Mammary epithelial cell (primary cell): ENCODE data around the gene UCK2.

Experiments
- CTCF ChIP-seq, 2 donors: IDR thresholded peaks in 1 of 2; conservative IDR thresholded peaks in 1 of 2; 2 replicates each; pipeline ENCODE4 v1.5.1; 2011 to 2012; ENCODE audit warnings: inconsistent platforms in 2 of 2, low read length in 2 of 2, mild to moderate bottlenecking in 2 of 2, control low read depth in 1 of 2, low read depth in 1 of 2; ENCODE audit not compliant: insufficient read depth in 1 of 2; ENCODE audit errors: extremely low read depth in 1 of 2
- EZH2 ChIP-seq: IDR thresholded peaks from 2 replicates; pipeline ENCODE4 v1.6.1; 2012; ENCODE audit warnings: low read length, inconsistent platforms, borderline replicate concordance

DNA sequence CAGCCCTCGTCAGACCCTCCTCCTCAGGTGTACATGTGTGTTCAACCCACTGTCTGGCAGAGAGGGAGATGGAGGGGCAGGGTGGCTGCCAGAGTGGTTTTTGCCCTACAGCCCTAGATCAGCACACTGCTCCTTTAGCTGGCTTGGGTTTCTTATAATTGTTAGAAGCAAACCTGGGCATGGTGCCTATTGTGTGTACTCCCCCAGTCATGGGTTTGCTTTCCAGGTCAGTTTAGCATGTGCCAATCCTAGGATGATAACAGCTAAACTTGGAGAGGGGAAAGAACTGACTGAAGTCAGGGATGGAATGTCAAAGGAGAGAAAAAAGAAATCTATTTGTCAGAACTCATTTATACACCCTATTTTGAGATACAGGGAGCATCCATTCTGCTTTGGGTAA, 63.3 kb downstream of the UCK2 start:
- TF ChIP-seq CTCF (conservative IDR thresholded peaks at IDR 0.05 in 1 of 2, IDR thresholded peaks at IDR 0.05 in 1 of 2; ENCODE audit: extremely low read depth in 1 of 2, insufficient read depth in 1 of 2, low read depth in 1 of 2, low read length in 2 of 2) = no peak
- TF ChIP-seq EZH2 = no peak
